ENCODE measurements around the gene COL5A3.
"Not testable (repeated sequence)": the region's sequence is repeated elsewhere in the genome, so short reads cannot be mapped to it uniquely, and the experiment has no call there.

The COL5A3 gene

DNA sequence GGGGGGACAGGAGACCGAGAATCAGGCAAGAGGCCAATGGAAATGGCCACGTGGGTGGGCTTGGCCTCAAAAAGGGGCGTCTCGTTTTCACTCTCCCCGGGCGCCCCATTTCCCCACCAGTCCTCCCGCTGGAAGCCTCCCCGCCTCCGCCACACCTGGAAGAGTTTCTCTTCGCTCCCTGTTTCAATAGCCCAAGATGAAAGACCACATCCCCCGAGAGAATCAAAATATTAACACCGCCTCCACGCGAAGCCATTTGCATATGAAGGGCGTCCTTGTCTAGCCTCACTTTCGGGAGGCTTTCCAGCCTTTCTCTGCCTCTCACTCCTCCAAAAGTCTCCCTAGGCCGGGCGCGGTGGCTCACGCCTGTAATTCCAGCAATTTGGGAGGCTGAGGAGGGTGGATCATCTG, 73.3 kb downstream of the COL5A3 start:
- DNase-seq (ENCODE audit: low read depth in 3 of 3): no peak

DNA sequence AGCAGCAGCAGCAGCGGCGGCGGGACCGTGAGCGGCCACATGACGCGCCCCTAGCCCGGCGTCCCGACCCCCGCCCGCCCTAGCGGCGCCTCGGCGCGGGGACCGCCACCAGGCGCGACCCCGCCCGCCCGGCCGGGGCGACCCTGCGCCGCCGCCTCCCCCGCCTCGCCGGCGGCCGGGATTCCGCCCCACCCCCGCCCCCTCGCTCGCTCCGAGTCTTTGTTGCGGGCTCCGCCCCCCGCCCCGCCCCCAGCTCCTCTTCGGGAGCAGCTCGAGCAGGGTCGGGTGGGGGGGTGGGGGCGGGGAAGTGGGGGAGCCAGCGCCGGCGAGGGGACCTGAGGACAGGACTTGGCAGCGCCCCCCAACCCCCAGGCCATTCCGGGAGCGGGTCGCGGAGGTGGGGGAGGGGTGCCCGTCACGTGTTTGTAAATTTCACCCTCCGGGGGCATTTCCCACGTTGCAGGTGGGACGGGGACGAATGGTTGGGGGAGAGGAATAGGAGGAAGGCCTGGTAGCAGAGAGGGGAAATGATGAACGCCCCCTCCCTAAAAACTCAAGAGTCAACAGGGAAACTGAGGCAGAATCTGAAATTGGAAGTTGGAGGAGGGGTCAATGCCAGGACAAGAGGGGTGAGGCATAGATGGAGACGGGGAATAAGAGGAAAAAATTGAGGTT, 73.8 kb downstream of the COL5A3 start, which contains the start of gene OLFM2:
Gene OLFM2, minus strand, starts transcription at position 190 of the 675 bp plus-strand sequence. Its CDS starts 149 bp downstream, at position 41.
- DNase-seq (ENCODE audit: low read depth in 3 of 3): peak in 1 of 3 experiments; percentile 21

DNA sequence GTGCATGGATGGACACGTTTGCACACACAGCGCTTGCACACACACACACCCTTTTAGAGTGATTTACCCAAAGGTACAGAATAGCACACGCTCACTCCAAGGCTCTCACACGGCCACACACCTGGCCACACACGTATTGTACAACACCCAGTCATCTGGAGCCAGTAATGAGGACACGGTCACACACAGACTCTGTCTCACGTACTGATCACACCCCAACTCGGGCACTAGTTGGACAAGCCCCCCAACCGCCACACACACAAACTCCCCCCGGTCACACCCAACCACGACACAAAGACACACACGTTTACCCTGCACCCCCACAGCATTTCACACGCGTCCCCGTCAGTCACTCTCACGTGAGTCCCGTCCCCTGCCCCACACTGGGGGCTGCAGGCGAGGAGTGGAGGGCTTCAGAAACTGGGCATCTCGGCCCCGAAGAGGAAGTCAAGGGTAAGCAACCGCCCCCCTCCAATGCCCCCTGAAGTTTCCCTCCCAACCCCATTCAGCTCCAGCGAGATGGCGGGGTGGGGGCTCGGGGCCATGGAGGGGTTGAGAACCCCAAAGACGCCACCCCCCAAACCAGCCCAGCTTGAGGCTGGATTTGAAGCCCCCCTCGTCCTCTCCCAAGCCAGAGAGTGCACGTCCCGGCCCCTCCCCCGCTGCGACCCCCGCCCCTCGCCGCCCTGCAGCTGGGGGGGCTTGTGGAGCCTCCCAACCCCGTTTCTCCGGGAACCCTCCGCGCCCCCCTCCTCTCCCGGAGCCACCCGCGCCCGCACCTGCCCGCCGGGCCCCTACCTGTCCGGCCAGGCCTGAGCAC, 74.6 kb downstream of the COL5A3 start:
- DNase-seq (ENCODE audit: low read depth in 3 of 3): no peak

DNA sequence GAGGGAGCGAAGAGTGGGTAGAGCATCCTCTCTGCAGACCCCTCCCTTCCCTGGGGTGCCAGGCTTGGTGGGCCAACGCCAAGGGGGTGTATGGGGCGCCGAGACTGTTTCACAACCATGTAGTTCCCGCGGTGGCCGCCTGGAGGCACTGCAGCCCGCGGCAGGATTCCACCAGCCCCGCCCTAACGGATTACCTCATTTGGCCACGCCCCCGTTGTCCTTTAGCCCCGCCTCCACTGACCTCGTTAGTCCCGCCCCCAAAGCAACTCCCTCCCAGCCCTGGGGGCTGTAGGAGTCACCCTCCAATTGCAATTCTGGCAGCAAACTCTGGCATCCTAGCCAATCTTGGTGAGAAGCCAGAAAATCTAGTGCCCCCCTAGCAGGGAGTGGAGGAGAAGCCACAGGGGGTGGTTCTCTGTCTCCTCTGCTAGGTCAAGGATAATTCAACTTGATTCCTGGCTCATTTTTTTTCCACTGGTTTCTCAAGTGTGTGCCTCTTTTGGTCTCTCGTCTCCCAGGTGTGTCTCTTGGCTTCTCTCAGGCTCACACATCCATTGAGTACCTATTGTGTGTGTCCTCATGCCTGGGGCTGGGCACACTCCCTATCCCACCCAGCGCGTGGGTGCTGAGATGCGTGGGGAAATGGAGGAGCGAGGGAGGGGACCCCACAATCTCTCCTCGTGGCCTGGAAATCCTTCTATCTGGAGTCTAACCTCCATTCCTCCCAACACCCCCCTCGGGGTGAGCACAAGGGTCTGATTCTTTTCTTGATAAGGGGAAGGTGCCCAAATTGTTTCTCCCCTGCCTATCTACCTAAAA, 76.0 kb downstream of the COL5A3 start:
- DNase-seq (ENCODE audit: low read depth in 3 of 3): peak; percentile 66 to 74 (median 72)

DNA sequence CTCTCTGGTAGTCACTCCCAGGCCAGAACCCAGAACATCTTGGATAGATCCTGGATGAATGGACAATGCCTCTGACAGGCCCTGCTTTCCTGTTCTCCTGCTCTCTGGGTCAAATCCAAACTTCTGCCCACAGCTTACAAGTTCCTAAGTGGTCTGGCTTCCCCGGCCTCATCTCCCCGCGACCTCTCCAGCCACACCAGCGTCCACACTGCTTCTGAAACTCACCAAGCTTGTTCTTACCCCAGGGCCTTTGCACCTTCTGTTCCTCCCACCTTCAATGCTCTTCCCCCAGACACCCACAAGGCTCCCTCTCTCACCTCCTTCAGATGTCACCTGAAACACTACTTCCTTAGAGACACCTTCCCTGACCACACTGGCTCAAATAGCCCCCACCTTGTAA, 77.5 kb downstream of the COL5A3 start:
- DNase-seq (ENCODE audit: low read depth in 3 of 3): no peak

DNA sequence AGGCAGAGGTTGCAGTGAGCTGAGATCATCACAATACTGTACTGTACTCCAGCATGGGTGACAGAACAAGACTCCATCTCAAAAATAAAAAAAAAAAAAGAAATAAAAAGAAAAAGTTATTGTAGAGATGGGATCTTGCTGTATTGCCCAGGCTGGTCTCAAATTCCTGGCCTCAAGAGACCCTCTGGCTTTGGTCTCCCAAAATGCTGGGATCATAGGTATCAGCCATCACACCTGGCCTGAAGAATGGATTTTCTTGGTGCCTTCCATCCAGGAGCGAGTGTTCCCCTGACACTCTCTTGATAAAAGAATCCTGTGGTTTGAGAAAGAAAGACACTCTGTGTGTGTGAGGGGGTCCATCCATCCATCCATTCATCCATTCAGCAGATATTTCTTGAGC, 78.7 kb downstream of the COL5A3 start:
- DNase-seq (ENCODE audit: low read depth in 3 of 3): no peak

DNA sequence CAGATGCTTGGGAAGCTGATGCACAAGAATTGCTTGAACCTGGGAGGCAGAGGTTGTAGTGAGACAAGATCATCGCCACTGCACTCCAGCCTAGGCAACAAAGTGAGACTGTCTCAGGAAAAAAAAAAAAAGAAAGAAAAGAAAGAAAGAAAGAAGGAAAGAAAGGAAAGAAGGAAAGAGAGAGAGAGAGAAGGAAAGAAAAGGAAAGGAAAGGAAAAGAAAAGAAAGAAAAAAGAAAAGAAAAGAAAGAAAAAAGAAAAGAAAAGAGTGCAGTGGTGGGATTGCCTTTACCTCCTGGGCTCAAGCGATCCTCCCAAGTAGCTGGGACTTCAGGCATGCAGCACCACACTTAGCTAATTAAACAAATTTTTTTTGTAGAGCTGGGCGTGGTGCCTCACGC, 86.9 kb downstream of the COL5A3 start:
- DNase-seq (ENCODE audit: low read depth in 3 of 3): no peak

DNA sequence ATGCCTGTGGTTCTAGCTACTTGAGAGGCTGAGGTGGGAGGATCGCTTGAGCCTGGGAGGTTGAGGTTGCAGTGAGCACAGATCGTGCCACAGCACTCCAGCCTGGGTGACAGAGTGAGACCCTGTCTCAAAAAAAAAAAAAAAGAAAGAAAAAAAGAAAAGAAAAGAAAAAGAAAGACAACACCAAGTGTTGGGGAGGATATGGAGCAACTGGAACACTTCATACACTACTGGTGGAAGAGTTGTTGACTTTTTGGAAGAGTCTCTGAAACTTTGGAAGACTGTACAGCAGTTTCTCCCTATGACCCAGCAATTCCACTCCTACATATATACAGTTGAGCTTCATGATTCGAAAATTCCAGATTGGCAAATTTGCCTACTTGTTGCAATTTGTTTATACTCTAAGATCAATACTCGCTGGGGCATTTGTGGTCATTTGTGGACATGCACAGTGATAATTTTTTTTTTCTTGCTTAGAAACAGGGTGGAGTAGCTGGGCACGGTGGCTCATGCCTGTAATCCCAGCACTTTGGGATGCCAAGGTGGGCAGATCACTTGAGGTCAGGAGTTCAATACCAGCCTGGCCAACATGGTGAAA, 87.4 kb downstream of the COL5A3 start:
- DNase-seq (ENCODE audit: low read depth in 3 of 3): not testable (repeated sequence)

DNA sequence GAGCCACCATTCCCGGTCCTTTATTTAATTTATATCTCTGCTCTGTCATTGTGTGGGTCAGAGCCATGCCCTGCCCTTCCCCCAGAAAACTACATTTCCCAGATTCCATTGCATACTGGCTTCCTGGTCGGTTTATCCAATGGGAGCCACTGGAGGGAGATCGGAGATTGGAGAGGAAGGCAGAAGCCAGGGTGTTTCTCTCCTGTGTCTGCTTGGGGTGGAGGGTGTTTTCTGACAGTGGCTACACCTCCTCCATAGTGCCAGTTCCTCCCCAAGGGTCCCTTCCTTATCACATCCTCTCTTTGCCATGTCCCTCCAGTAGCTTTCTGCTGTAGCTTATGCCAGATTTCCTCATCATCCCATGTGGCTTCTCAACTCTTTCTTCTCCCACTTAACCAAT, 93.0 kb downstream of the COL5A3 start:
- no peak for DNase-seq (ENCODE audit: low read depth in 3 of 3)

DNA sequence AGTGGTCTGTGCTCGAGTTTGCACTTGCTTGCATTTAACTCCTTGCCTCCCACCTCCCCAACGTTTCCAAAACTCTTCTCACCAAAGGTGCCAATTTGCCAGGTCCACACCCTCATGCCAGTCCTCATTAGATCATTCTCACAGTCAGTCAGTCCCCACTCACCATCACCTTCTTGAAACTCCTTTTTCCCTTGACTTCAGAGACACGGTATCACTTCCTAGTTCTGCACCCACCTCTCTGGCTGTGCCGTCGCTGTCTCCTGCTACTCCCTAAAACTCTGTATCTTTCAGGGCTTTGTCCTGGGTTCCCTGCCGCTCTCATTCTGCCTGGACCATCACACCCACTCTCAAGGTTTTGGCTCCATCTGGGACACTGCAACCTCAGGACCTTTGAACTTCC, 93.6 kb downstream of the COL5A3 start:
- no peak for DNase-seq (ENCODE audit: low read depth in 3 of 3)

DNA sequence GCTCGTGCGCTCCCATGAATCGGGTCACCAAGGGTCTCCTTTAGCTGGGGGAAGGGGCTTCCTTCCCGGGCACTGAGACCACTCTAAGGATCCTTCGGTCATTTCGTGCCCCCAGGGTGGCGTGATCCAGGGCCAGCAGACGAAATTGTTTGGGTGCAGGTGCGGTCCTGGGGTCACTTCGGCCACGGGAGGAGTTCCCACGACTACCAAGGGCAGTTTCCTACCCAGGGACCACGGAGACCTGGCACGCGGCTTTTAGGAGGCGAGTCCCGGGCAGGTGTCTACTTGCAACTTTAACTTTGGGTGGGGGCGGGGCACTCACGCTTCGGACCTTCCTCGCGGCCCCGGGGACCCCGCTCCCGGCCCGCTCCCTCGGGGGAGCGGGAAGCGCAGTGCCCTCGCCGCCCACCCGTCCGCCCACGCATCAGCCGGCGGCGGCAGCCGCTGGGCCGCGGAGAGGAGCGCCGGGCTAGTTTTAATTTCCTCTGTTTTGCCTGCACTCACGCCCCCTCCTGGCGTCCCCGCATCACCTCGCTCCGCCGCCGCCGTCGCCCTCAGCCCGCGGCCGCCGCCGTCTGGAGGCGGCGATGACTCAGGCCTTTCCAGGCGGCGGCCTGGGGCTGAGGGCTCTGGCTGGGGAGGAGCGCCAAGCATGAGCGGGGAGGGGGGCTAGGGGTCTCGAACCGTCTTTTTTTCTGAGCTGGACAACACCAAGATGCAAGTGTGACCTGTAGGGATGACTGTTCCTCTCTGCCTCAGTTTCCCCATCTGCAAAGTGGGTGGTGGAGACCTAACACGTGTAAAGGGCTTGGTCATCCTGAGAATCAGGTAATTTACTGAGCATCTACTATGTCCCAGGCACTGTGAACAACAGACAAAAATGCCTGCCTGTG, 95.7 kb downstream of the COL5A3 start:
- peak; percentile 68 to 81 (median 81) for DNase-seq (ENCODE audit: low read depth in 3 of 3)

DNA sequence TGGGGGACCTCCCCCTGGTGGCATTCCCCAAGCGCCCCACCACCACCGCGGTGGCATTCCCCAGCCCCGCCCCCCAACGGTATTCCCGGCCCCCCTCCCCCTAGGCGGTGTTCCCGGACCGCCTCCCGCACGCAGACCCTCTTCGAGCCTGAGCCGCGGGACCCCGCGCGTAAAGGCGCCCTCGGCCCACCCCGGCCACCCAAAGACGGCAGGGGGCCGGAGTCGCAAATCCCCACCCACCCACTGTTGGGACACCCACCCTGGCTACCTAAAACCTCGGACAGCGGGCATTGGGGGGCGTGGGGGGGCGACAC, 96.3 kb downstream of the COL5A3 start:
- DNase-seq (ENCODE audit: low read depth in 3 of 3): peak in 1 of 3 experiments; percentile 2

DNA sequence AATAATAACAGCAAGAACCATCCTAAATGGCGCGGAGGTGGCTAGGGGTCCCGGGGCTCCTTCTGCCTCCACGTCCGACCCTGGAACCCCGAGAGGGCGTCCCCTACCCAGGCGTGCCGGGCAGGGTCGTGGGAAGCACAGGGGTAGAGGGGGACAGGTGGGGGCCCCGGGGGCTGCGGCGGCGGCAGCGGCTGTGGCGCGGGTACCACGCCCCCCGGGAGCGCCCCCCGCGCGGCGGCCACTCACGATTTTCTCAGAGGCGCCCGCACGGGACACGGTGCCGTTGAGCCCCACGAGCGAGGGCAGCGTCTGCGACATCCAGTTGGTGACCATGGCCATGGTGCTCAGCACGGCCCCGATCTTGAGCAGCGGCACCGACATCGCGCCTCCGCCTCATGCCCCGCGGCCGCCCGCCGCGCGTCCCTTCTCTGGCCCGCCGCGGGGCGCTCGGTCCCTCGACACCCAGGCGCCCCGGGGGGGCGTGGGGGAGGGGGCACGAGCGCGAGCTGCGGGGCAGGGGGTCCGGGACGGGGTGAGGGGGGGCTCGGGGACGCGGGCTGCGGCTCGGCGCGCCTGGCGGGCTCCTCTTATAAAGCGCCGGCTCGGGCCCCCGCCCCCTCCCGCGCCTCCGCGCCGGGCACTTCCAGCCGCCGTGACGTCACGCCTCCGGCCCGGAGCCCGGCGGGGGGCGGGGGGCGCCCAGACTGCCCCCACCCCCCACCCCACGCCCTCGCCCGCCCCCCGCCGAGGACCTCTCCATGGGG, 96.9 kb downstream of the COL5A3 start:
- peak in 1 of 3 experiments; percentile 7 for DNase-seq (ENCODE audit: low read depth in 3 of 3)

DNA sequence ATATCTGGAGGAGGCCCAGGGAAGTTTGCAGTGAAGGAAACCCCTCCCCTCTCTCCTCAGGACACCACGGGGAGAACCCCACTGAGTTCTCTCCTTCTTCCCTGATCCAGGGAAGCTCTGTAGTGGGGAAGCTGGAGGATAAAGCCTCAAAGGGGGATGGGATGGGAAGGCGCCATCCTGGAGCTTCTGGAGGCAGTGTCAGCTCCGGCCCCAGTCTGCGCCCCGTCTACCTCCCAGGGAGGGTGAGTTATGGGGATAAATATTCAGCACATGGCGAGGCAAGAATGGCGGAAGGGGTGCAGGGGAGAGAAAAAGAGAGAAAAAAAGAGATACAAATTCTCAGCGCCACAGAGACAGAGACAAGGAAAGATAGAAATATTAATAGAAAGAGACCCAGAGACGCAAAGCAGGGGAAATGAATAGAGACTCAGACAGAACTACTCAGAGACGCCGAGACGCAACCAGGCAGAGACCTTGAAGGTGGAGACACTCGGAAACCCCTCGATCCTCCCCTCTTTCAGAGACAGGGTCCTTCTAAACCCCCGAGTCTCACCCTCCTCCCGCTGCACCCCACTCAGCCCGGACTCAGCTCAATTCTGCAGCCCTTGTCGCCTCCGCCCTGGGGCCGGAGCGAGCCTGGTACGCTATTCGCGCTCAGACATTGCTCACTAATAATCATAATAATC, 97.6 kb downstream of the COL5A3 start:
- DNase-seq (ENCODE audit: low read depth in 3 of 3): no peak

DNA sequence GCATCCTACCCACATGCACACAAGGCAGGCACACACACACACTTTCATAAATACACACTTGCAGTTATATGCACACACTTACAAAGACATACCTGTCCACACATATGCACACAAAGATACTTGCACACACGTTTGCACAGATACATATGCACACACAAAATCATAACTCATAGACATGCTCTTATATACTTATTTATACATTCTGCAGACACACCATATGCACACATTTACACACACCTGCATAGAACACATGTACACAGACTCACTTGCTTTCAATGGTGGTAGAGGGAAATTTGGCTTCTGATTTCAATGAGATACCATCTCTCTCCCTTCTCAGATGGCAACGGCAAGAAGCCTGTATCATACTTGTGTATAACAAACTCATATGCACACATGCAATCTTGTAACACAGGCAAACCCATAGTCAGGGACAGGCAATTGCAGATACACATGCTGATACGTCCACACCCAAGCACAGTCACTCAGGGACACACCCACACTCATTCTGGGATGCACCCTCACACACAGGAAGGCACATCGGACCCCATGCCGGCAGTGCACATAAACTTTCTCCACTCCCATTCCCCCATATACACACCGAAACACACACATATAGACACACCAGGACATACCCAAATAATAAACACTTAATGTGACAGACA, 98.6 kb downstream of the COL5A3 start:
- no peak for DNase-seq (ENCODE audit: low read depth in 3 of 3)

DNA sequence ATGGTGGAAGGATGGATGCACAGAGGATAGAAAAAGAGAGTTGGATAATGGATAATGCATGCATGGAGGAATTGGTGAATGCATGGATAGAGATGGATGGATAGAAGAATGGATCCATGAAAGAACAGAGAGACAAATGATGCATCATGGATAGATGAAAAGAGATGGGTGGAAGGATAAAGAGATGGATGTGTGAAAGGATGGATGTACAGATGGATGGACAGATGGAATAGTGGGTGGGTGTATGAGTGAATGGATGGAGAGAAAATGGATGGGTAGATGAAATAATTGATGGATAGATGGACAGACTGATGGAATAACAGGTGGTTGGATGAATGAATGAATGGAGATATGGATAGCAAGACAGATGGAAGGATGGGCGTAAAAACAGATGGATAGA, 99.7 kb downstream of the COL5A3 start:
- no peak for DNase-seq (ENCODE audit: low read depth in 3 of 3)
